ENCODE measurements around the gene ZNF816. TPM values are rescaled to one million over a fixed set of nuclear protein-coding genes. Genes with fewer than 3 reads are reported as not detected.

The ZNF816 gene
- total RNA-seq, 1 donor from 2014 or later = 7.1 TPM

GRCh38 chr19:53007200-53007599, 44.5 kb upstream of the ZNF816 start:
- no peak for DNase-seq (ENCODE audit: low spot score in 2 of 2)
- Histone ChIP-seq H3K4me1 (no peaks in the 10 kb centered on the region), H3K27ac (no peak overlapping the region), H3K9me3 (no peaks in the 10 kb centered on the region), H3K4me3 (no peak overlapping the region), H3K27me3 (no peaks in the 10 kb centered on the region), H3K36me3 (no peaks in the 10 kb centered on the region)
- TF ChIP-seq, protein P1, sequence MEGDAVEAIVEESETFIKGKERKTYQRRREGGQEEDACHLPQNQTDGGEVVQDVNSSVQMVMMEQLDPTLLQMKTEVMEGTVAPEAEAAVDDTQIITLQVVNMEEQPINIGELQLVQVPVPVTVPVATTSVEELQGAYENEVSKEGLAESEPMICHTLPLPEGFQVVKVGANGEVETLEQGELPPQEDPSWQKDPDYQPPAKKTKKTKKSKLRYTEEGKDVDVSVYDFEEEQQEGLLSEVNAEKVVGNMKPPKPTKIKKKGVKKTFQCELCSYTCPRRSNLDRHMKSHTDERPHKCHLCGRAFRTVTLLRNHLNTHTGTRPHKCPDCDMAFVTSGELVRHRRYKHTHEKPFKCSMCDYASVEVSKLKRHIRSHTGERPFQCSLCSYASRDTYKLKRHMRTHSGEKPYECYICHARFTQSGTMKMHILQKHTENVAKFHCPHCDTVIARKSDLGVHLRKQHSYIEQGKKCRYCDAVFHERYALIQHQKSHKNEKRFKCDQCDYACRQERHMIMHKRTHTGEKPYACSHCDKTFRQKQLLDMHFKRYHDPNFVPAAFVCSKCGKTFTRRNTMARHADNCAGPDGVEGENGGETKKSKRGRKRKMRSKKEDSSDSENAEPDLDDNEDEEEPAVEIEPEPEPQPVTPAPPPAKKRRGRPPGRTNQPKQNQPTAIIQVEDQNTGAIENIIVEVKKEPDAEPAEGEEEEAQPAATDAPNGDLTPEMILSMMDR (IDR thresholded peaks at IDR 0.05) = no peak
- intact Hi-C loops (cut with DNase I) = no loop called here

GRCh38 chr19:53004242-53004641, 41.6 kb upstream of the ZNF816 start:
- Histone ChIP-seq H3K9me3 (no peaks in the 10 kb centered on the region), H3K36me3 (no peaks in the 10 kb centered on the region), H3K4me1 (no peaks in the 10 kb centered on the region), H3K27ac (no peak overlapping the region), H3K4me3 (no peak overlapping the region), H3K27me3 (no peaks in the 10 kb centered on the region)
- no peak for DNase-seq (ENCODE audit: low spot score in 2 of 2)
- TF ChIP-seq, protein P1 (IDR thresholded peaks at IDR 0.05) = no peak
- intact Hi-C loops (cut with DNase I) = no loop called here

DNA sequence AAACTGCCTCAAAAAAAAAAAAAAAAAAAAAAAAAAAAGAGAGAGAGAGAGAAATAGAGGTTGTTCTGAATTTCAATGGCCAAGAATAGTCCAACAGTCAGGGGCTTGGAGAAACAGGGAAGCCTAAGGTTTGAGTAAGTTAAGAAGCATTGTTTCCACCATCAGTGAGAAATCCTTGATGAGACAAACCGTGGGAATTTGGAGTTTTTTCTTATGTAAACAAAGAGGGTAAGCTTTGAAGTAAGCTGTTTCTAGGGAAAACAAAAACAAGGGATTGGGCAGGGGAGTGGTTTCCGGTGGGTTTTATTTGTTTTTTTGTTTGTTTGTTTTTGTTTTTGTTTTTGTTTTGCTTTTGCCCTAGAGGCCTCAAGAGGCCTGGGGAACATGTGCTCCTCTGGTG, 39.8 kb upstream of the ZNF816 start:
- Histone ChIP-seq H3K4me1 (no peaks in the 10 kb centered on the region), H3K27ac (no peak overlapping the region), H3K36me3 (no peaks in the 10 kb centered on the region), H3K4me3 (no peak overlapping the region), H3K27me3 (no peaks in the 10 kb centered on the region), H3K9me3 (no peaks in the 10 kb centered on the region)
- no peak for DNase-seq (ENCODE audit: low spot score in 2 of 2)
- intact Hi-C loops (cut with DNase I) = no loop called here
- TF ChIP-seq, protein P1 (IDR thresholded peaks at IDR 0.05) = no peak

- H3K4me1 ChIP-seq = no peaks in the 10 kb centered on the region
- no peaks in the 10 kb centered on the region for H3K9me3 ChIP-seq
- no peaks in the 10 kb centered on the region for H3K27me3 ChIP-seq
- H3K4me3 ChIP-seq = no peak overlapping the region
- no peak overlapping the region for H3K27ac ChIP-seq
- TF ChIP-seq, protein P1 (IDR thresholded peaks at IDR 0.05) = no peak
- no peaks in the 10 kb centered on the region for H3K36me3 ChIP-seq
- intact Hi-C loops (cut with DNase I) = no loop called here
- no peak for DNase-seq (ENCODE audit: low spot score in 2 of 2)
These were observed 35.3 kb upstream of the ZNF816 start for GRCh38 chr19:52997975-52998374.

DNA sequence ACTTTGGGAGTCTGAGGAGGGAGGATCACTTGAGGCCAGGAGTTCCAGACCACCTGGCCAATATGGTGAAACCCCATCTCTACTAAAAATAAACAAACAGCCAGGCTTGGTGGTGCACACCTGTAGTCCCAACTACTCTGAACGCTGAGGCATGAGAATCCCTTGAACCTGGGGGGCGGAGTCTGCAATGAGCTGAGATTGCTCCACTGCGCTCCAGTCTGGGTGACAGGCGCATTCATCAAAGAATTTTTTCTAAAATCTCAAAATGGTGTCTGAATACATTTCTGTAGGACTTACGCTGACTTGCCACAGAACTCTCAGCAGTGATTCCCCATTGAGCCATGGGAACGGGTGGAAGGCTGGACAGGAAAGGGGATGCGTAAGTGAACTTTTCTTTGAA, 33.0 kb upstream of the ZNF816 start:
- TF ChIP-seq, protein P1 (IDR thresholded peaks at IDR 0.05) = no peak
- Histone ChIP-seq H3K27me3 (no peaks in the 10 kb centered on the region), H3K4me1 (peaks cover 8 to 10% of the 10 kb centered on the region in 2 donors), H3K36me3 (no peaks in the 10 kb centered on the region), H3K4me3 (no peak overlapping the region), H3K9me3 (no peaks in the 10 kb centered on the region), H3K27ac (no peak overlapping the region)
- intact Hi-C loops (cut with DNase I) = no loop called here
- DNase-seq (ENCODE audit: low spot score in 2 of 2) = no peak

Data from ascending aorta (tissue), 2 donors.